ENCODE results near the gene ATG2A. TPM values are rescaled to one million over a fixed set of nuclear protein-coding genes. Genes with fewer than 3 reads are reported as not detected.

ATG2A gene
- total and polyA plus RNA-seq, 9 of the 15 experiments (the other 6 are each of a cell fraction or from before 2014, with no cell fraction given): 0.25 to 45.9 (median 5.2) TPM

DNA sequence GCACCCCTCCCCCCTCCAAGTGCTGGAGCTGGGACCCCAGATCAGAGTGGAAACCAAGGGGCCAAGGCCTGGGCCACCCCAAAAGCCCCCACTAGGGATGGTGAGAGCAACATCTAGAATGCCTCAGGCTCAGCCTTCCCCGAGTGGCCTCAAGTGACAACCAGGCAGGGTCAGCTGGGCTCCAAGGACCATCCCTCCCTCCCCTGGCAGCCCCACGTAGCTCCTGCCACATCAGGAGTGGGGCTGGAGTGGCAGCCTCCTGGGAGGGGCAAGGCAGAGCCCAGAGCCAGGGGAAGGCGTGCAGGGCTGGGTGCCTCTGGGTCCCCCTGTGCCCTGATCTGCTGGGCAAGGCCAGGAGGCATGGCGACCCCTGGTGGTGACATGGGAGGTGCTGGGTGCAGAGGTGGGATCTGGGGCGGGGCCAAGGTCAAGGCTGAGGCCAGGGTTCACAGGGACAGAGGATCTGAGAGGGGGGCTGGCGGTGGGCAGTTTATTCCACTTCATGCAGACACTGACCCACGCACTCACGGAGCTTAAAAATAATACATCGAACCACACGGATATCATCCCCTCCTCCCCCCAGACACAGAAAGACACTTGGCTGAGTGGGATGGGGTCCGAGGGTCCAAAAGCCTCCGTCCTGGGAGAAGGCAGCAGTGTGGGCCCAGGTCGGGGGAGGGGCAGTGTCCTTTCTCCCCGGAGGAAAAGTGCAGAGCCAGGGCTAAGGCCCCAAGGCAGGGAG lies 22.8 kb downstream of the ATG2A start:
- Histone ChIP-seq H3K79me2 (ENCODE audit: control insufficient read depth, insufficient read depth, low read length) (no peaks in the 10 kb centered on the region), H3K9ac (ENCODE audit: insufficient read depth in 1 of 2, low read depth in 2 of 2, low read length in 2 of 2) (peak overlapping the region in 1 of 2 experiments; percentile 77; a peak in 2 of 4 replicates), H4K20me1 (replicated peaks; ENCODE audit: control insufficient read depth, insufficient read depth, low read length) (no peaks in the 10 kb centered on the region), H3K4me1 (replicated peaks in 1 of 2; ENCODE audit: control insufficient read depth in 2 of 2, insufficient read depth in 2 of 2, low read length in 2 of 2) (peaks cover 13 to 73% of the 10 kb centered on the region in 2 experiments; a peak in 4 of 5 replicates), H3K9me1 (ENCODE audit: control insufficient read depth, insufficient read depth, low read length) (no peaks in the 10 kb centered on the region), H3K27me3 (ENCODE audit: control insufficient read depth in 2 of 2, insufficient read depth in 2 of 2, low read length in 2 of 2) (no peaks in the 10 kb centered on the region), H3K9me3 (replicated peaks; ENCODE audit: control insufficient read depth, insufficient read depth, low read depth, low read length) (no peaks in the 10 kb centered on the region), H3K4me2 (ENCODE audit: insufficient read depth, low read length) (no peak overlapping the region), H3K27ac (ENCODE audit: extremely low read depth, low read depth, low read length) (no peak overlapping the region; the same call in 2 of the 3 replicates), H3K4me3 (no peak overlapping the region), H2AFZ (ENCODE audit: low read depth, low read length) (no peak overlapping the region), H3K36me3 (ENCODE audit: control insufficient read depth, insufficient read depth, low read length) (peaks cover 41% of the 10 kb centered on the region; the same call in 2 of the 3 replicates)
- no TSS peak for BruUV-seq (replicated peaks)
- DNase-seq (ENCODE audit: extremely low read depth in 1 of 4, low spot score in 3 of 4) (peak; percentile 84 to 91 (median 87)), FAIRE-seq (peak; percentile 83), ATAC-seq (peak; percentile 93)
- POLR2A ChIA-PET: no interaction called here
- in situ Hi-C loops (cut with MboI) (loop anchor here (5.0 kb wide), 2 partner anchors 47 to 107 kb away; no protein-coding TSS in a partner anchor), intact Hi-C loops (cut with micrococcal nuclease) (loop anchor here (1.0 to 5.0 kb wide), 2 partner anchors 47 to 107 kb away; no protein-coding TSS in a partner anchor)
- 17% methylated on average over 13 of the region's 14 CpGs for WGBS (ENCODE audit: insufficient coverage, low coverage, missing lambda C conversion rate)
- CTCF ChIA-PET (ENCODE audit: low intra/inter-chr PET ratio): interaction anchor here (0.5 to 3.4 kb wide), 4 partner anchors 15 to 207 kb away, joined by 3 to 39 read pairs (median 8); no protein-coding TSS in a partner anchor
- TF ChIP-seq HNRNPL (IDR thresholded peaks at IDR 0.05; ENCODE audit: low read depth, low read length) (no peak), NFXL1 (CRISPR knock-in tag; IDR thresholded peaks at IDR 0.05) (no peak), ZNF23 (CRISPR knock-in tag; IDR thresholded peaks at IDR 0.05) (no peak), DPF2 (IDR thresholded peaks at IDR 0.05) (no peak), EHMT2 (IDR thresholded peaks at IDR 0.05) (no peak), RBM39 (optimal IDR thresholded peaks at IDR 0.05; ENCODE audit: low read depth, low read length) (no peak), ZNF165 (CRISPR knock-in tag; IDR thresholded peaks at IDR 0.05; ENCODE audit: borderline replicate concordance) (no peak), ZNF507 (tag; conservative IDR thresholded peaks at IDR 0.05) (no peak), KHSRP (IDR thresholded peaks at IDR 0.05) (no peak), ZNF780A (CRISPR knock-in tag; IDR thresholded peaks at IDR 0.05) (no peak), NR2C2 (CRISPR knock-in tag; IDR thresholded peaks at IDR 0.05) (0 out of 2 replicates have a peak, but pooled peaks have one; percentile 40), NR2C2 (tag; IDR thresholded peaks at IDR 0.05) (peak; percentile 79), MCM7 (IDR thresholded peaks at IDR 0.05) (no peak), TCF7 (IDR thresholded peaks at IDR 0.05; ENCODE audit: borderline replicate concordance) (no peak), BMI1 (IDR thresholded peaks at IDR 0.05; ENCODE audit: low read length) (no peak)
- TF ChIP-seq, protein P1, sequence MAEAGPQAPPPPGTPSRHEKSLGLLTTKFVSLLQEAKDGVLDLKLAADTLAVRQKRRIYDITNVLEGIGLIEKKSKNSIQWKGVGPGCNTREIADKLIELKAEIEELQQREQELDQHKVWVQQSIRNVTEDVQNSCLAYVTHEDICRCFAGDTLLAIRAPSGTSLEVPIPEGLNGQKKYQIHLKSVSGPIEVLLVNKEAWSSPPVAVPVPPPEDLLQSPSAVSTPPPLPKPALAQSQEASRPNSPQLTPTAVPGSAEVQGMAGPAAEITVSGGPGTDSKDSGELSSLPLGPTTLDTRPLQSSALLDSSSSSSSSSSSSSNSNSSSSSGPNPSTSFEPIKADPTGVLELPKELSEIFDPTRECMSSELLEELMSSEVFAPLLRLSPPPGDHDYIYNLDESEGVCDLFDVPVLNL (CRISPR knock-in tag; IDR thresholded peaks at IDR 0.05; ENCODE audit: low read depth): no peak
- TF ChIP-seq, protein P2, sequence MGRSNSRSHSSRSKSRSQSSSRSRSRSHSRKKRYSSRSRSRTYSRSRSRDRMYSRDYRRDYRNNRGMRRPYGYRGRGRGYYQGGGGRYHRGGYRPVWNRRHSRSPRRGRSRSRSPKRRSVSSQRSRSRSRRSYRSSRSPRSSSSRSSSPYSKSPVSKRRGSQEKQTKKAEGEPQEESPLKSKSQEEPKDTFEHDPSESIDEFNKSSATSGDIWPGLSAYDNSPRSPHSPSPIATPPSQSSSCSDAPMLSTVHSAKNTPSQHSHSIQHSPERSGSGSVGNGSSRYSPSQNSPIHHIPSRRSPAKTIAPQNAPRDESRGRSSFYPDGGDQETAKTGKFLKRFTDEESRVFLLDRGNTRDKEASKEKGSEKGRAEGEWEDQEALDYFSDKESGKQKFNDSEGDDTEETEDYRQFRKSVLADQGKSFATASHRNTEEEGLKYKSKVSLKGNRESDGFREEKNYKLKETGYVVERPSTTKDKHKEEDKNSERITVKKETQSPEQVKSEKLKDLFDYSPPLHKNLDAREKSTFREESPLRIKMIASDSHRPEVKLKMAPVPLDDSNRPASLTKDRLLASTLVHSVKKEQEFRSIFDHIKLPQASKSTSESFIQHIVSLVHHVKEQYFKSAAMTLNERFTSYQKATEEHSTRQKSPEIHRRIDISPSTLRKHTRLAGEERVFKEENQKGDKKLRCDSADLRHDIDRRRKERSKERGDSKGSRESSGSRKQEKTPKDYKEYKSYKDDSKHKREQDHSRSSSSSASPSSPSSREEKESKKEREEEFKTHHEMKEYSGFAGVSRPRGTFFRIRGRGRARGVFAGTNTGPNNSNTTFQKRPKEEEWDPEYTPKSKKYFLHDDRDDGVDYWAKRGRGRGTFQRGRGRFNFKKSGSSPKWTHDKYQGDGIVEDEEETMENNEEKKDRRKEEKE (IDR thresholded peaks at IDR 0.05; ENCODE audit: borderline replicate concordance in 1 of 2, control insufficient read depth in 1 of 2, low read depth in 2 of 2, low read length in 1 of 2): no peak
- TF ChIP-seq, protein P3, sequence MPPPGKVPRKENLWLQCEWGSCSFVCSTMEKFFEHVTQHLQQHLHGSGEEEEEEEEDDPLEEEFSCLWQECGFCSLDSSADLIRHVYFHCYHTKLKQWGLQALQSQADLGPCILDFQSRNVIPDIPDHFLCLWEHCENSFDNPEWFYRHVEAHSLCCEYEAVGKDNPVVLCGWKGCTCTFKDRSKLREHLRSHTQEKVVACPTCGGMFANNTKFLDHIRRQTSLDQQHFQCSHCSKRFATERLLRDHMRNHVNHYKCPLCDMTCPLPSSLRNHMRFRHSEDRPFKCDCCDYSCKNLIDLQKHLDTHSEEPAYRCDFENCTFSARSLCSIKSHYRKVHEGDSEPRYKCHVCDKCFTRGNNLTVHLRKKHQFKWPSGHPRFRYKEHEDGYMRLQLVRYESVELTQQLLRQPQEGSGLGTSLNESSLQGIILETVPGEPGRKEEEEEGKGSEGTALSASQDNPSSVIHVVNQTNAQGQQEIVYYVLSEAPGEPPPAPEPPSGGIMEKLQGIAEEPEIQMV (tag; conservative IDR thresholded peaks at IDR 0.05; ENCODE audit: low read depth): no peak

Data from K562 (cell line).